Measurements from ENCODE around the gene FCER1G.

DNA sequence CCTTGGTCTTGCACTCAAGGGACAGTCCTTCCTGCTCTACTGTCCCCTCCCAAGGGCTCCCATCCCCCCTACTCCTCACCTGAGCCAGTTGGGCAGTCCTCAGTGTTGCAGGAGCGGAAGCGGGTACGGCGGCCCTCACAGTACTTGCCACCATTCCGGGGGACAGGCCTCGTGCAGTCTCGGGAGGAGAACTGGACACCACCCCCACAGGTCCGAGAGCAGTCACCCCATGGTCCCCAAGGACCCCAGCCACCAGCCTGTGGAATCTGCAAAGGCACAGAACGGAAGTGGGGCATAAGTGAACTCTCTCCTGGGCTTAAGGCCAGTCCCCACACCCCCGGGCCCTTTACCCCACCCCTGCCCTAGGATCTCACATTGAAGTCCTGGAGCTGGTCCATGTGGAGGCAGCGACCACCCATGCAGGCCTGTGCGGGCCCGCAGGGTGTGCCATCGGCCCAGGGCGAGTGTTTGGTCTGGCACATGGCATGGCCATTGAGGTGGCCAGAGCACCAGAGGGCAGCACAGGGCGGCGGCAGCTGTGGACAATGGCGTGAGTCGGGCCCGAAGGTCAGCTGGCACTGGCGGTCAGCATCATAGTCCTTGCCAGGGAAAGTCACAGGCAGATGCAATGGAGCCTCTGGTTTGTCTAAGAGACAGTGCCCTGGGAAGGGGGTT lies 21.4 kb upstream of the FCER1G start:
- no peak for TF ChIP-seq GATA2 (IDR thresholded peaks at IDR 0.05; ENCODE audit: insufficient read depth, insufficient read length, low read depth, low read length)
- TF ChIP-seq, protein P1, sequence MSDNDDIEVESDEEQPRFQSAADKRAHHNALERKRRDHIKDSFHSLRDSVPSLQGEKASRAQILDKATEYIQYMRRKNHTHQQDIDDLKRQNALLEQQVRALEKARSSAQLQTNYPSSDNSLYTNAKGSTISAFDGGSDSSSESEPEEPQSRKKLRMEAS (IDR thresholded peaks at IDR 0.05; ENCODE audit: insufficient read depth, insufficient read length), result no peak

Measured in endothelial cell of umbilical vein (primary cell).